Activated T-cell treated with anti-CD3 and anti-CD28 coated beads for 24 hours (primary cell): ENCODE measurements around the gene RB1.
"Not testable (repeated sequence)": the region's sequence is repeated elsewhere in the genome, so short reads cannot be mapped to it uniquely, and the experiment has no call there.

ENCODE experiments used
- DNase-seq: peaks from one replicate; pipeline ENCODE4 v3.0.0-alpha.2; 2020; ENCODE audit warnings: low read depth

RB1 gene

GRCh38 chr13:48349525-48349924 lies 46.0 kb downstream of the RB1 start:
- DNase-seq = no peak

- no peak for DNase-seq
Measured at GRCh38 chr13:48353590-48353989, 50.0 kb downstream of the RB1 start.

- not testable (repeated sequence) for DNase-seq
Measured at GRCh38 chr13:48355524-48355923, 52.0 kb downstream of the RB1 start.

GRCh38 chr13:48356750-48357149 lies 53.2 kb downstream of the RB1 start:
- no peak for DNase-seq

- DNase-seq = no peak
Measured at GRCh38 chr13:48369988-48370387, 66.4 kb downstream of the RB1 start.

- no peak for DNase-seq
Measured at GRCh38 chr13:48370815-48371214, 67.3 kb downstream of the RB1 start.

- DNase-seq = no peak
Measured at GRCh38 chr13:48377857-48378256, 74.3 kb downstream of the RB1 start.

GRCh38 chr13:48380581-48380980 lies 77.0 kb downstream of the RB1 start:
- DNase-seq = no peak

GRCh38 chr13:48383384-48383783 lies 79.8 kb downstream of the RB1 start:
- no peak for DNase-seq

GRCh38 chr13:48386816-48387215 lies 83.3 kb downstream of the RB1 start:
- DNase-seq = no peak

- DNase-seq = no peak
Measured at GRCh38 chr13:48391257-48391656, 87.7 kb downstream of the RB1 start.

- no peak for DNase-seq
Measured at GRCh38 chr13:48393030-48393697, 89.6 kb downstream of the RB1 start.

- DNase-seq = no peak
Measured at GRCh38 chr13:48393698-48394085, 90.1 kb downstream of the RB1 start.

- DNase-seq = no peak
Measured at GRCh38 chr13:48397744-48398143, 94.2 kb downstream of the RB1 start.

- DNase-seq = no peak
Measured at GRCh38 chr13:48398450-48399095, 95.0 kb downstream of the RB1 start.

GRCh38 chr13:48400090-48400694 lies 96.6 kb downstream of the RB1 start:
- DNase-seq = no peak

GRCh38 chr13:48400850-48401291 lies 97.3 kb downstream of the RB1 start:
- no peak for DNase-seq

GRCh38 chr13:48401480-48401879 lies 97.9 kb downstream of the RB1 start:
- DNase-seq = no peak

GRCh38 chr13:48402325-48402932 lies 98.9 kb downstream of the RB1 start:
- DNase-seq = no peak

- no peak for DNase-seq
Measured at GRCh38 chr13:48403151-48403631, 99.6 kb downstream of the RB1 start.

- DNase-seq = no peak
Measured at GRCh38 chr13:48403913-48404312, 100.4 kb downstream of the RB1 start.

GRCh38 chr13:48404952-48405351 lies 101.4 kb downstream of the RB1 start:
- no peak for DNase-seq

- no peak for DNase-seq
Measured at GRCh38 chr13:48405875-48406274, 102.3 kb downstream of the RB1 start.
